ENCODE results near the gene NPTX1.

GRCh38 chr17:80498920-80499410, 22.6 kb upstream of the NPTX1 start:
- TF ChIP-seq CTCF (IDR thresholded peaks at IDR 0.05; ENCODE audit: insufficient read depth, low read length, poor library complexity, severe bottlenecking): no peak
- no peak for TF ChIP-seq EZH2phosphoT487 (conservative IDR thresholded peaks at IDR 0.05; ENCODE audit: low read length)
